ENCODE data around the gene MEAF6. TPM values are rescaled to one million over a fixed set of nuclear protein-coding genes. Genes with fewer than 3 reads are reported as not detected.
A peak's percentile ranks its signal among the peaks of the same experiment; 100 is the strongest.

The MEAF6 gene
- total RNA-seq, 2 experiments from 2014 or later = 89.6 to 89.7 TPM

DNA sequence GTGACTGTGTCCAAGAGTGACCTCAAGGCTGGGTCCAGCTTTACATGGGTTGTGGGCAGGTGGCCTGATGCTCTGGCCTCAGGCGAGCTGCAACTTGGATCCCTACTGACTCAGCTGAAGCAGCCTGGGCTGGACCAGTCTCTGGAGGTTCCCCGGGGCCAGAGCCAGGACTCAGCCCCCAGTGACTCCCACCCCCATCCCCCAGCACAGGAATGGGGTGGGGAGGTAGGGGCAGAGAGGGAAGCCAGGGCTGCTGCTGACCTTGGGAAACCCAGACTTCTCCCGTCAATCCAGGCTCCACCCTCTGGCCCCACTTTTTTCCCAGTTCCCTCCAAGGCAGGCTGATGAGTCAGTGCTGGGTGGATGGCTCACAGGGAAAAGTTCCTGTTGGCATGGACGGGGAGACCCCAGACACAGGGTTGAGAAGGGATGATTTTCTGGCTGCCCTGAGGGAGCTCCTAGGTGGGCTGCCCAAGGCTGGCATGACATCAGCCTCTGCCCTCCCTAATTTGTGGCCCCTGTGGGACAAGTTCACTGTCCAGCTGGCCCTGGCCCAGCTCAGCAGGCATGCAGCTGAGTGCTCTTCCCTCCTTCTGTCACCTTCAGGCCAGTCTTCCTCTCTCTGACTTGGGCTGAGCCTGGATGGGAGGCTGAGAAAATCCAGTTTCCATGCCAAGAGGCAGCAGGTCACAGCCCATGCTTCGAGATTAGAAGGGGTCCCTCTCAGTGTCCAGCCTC is 37.9 kb downstream of the MEAF6 start:
- no peak for DNase-seq
- CTCF ChIA-PET = interaction anchor here (1.0 to 11.1 kb wide), 5 partner anchors 10 to 206 kb away, joined by 4 to 157 read pairs (median 13); partner anchors contain the start of gene MEAF6
- Mint-ChIP-seq H3K27me3 (no peaks in the 10 kb centered on the region), H3K4me1 (ENCODE audit: low read depth) (peaks cover 47% of the 10 kb centered on the region), H3K27ac (peak overlapping the region; percentile 100), H3K9me3 (no peaks in the 10 kb centered on the region), H3K36me3 (peaks cover 66% of the 10 kb centered on the region), H3K4me3 (peak overlapping the region; percentile 94)
- POLR2A ChIA-PET = interaction anchor here (0.9 to 6.9 kb wide), 8 partner anchors 10 to 214 kb away, joined by 3 to 56 read pairs (median 4); partner anchors contain the start of gene MEAF6
- intact Hi-C loops (cut with micrococcal nuclease) = loop anchor here (5.0 to 10.0 kb wide), 7 partner anchors 121 to 1922 kb away; partner anchors contain the start of genes C1orf122, GNL2, KIAA0319L and MAP7D1

DNA sequence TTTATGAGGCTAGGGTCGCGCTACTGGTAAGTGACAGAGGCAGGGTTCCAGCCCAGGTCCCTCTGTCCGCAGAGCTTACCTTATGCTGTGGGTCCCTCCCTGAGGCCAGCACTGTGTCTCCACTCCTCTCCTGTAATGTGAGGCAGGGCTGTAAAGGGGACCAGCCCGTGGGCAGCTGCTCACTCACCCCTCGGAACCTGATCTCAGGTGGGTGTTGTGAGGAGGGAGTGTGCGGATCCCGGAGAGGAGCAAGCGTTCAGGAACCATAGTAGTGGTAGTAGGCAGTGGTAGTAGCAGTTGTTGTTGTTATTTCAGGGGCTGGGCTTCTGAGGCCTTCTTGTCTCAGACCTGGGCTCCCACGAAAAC is 38.5 kb downstream of the MEAF6 start:
- H3K36me3 Mint-ChIP-seq = peaks cover 60% of the 10 kb centered on the region

DNA sequence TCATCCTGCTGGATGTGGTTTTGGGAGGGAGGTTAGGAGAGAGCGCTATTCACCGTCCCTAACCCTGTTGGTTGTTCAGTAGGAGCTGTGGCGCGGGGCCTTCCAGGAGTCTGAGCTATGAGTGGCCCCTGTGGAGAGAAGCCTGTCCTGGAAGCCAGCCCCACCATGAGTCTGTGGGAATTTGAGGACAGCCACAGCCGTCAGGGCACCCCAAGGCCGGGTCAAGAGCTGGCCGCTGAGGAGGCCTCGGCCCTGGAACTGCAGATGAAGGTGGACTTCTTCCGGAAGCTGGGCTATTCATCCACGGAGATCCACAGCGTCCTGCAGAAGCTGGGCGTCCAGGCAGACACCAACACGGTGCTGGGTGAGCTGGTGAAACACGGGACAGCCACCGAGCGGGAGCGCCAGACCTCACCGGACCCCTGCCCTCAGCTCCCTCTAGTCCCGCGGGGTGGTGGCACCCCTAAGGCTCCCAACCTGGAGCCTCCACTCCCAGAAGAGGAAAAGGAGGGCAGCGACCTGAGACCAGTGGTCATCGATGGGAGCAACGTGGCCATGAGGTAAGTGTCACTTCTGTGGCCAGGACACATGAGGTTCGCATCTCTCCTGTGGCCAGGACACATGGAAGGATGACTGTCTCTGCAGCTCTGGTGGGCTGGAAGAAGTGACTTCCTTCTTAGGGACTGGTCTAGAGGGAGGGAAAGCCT is 39.0 kb downstream of the MEAF6 start:
- no peaks in the 10 kb centered on the region for H3K9me3 Mint-ChIP-seq
- intact Hi-C loops (cut with micrococcal nuclease) = loop anchor here (2.0 to 10.0 kb wide), 8 partner anchors 21 to 1921 kb away; partner anchors contain the start of genes C1orf122, GNL2, KIAA0319L and MAP7D1
- H3K4me3 Mint-ChIP-seq = peak overlapping the region; percentile 94
- H3K4me1 Mint-ChIP-seq (ENCODE audit: low read depth) = peaks cover 40% of the 10 kb centered on the region
- ChIA-PET POLR2A (interaction anchor here (0.7 to 6.9 kb wide), 9 partner anchors 10 to 333 kb away, joined by 3 to 56 read pairs (median 5); partner anchors contain the start of genes CDCA8, MEAF6 and YRDC), CTCF (interaction anchor here (1.0 to 11.1 kb wide), 6 partner anchors 11 to 215 kb away, joined by 3 to 157 read pairs (median 11); partner anchors contain the start of gene MEAF6)
- peaks cover 55% of the 10 kb centered on the region for H3K36me3 Mint-ChIP-seq
- H3K27ac Mint-ChIP-seq = peak overlapping the region; percentile 100
- DNase-seq = no peak
- no peaks in the 10 kb centered on the region for H3K27me3 Mint-ChIP-seq

More for the DNA sequence above, 38.5 kb downstream of the MEAF6 start:
- H3K4me3 Mint-ChIP-seq = peak overlapping the region; percentile 94
- H3K27me3 Mint-ChIP-seq = no peaks in the 10 kb centered on the region
- no peaks in the 10 kb centered on the region for H3K9me3 Mint-ChIP-seq
- peaks cover 45% of the 10 kb centered on the region for H3K4me1 Mint-ChIP-seq (ENCODE audit: low read depth)
- intact Hi-C loops (cut with micrococcal nuclease) = loop anchor here (5.0 to 10.0 kb wide), 7 partner anchors 121 to 1921 kb away; partner anchors contain the start of genes C1orf122, GNL2, KIAA0319L and MAP7D1
- CTCF ChIA-PET = interaction anchor here (1.3 to 11.1 kb wide), 5 partner anchors 10 to 214 kb away, joined by 4 to 157 read pairs (median 12); partner anchors contain the start of gene MEAF6
- no peak for DNase-seq
- peak overlapping the region; percentile 100 for H3K27ac Mint-ChIP-seq
- POLR2A ChIA-PET = interaction anchor here (0.7 to 6.9 kb wide), 8 partner anchors 10 to 333 kb away, joined by 3 to 56 read pairs (median 5); partner anchors contain the start of genes MEAF6 and YRDC

DNA sequence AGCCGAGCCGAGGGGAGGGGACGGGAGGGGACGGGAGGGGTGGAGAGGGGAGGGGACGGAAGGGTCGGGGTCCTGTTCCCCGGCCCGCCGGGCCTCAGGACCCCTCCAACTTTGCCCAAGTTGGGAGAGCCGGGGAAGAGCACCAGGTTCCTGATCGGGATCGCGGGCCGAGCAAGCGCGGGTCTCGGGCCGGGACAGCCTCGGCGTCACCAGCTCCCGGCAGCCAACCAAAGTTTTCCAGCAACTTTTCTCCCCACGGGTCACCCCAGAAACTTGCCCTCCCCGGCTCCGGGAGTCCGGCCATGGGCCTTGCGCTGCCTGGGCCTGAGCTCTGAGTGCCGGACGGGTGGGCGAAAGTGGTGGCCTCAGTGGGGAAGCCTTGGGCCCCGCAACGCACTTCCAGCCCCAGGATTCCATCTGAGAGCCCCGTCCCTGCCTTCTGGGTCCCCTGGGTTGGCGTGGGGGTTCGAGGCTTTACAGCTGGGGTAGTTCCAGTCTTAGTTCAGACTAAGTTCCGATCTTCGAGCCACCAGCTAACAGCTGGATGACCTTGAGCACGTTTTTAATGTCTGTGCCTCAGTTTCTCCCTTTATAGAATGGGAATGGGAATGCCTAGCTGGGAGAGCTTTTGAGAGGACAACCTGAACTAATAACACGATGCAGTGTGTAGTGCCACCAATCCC is 39.7 kb downstream of the MEAF6 start:
- no peak for DNase-seq
- peak overlapping the region; percentile 94 for H3K4me3 Mint-ChIP-seq
- peak overlapping the region; percentile 100 for H3K27ac Mint-ChIP-seq
- H3K4me1 Mint-ChIP-seq (ENCODE audit: low read depth) = peaks cover 35% of the 10 kb centered on the region
- ChIA-PET POLR2A (interaction anchor here (0.8 to 6.9 kb wide), 6 partner anchors 11 to 217 kb away, joined by 3 to 56 read pairs (median 8); partner anchors contain the start of genes CDCA8 and MEAF6), CTCF (interaction anchor here (0.8 to 11.1 kb wide), 7 partner anchors 11 to 958 kb away, joined by 3 to 157 read pairs (median 7); partner anchors contain the start of gene MEAF6)
- no peaks in the 10 kb centered on the region for H3K9me3 Mint-ChIP-seq
- peaks cover 50% of the 10 kb centered on the region for H3K36me3 Mint-ChIP-seq
- intact Hi-C loops (cut with micrococcal nuclease) = loop anchor here (2.0 to 10.0 kb wide), 8 partner anchors 20 to 1920 kb away; partner anchors contain the start of genes C1orf122, GNL2, KIAA0319L and MAP7D1
- H3K27me3 Mint-ChIP-seq = no peaks in the 10 kb centered on the region

GRCh38 chr1:37474046-37474696 is 40.4 kb downstream of the MEAF6 start, which contains the start of gene ZC3H12A:
TSS of gene ZC3H12A (plus strand) at chr1:37474580. CDS start at chr1:37475497, 917 bp downstream.
- intact Hi-C loops (cut with micrococcal nuclease) = loop anchor here (2.0 to 10.0 kb wide), 3 partner anchors 19 to 1919 kb away; partner anchors contain the start of genes KIAA0319L, MAP7D1 and NCDN
- peak; percentile 93 for DNase-seq
- POLR2A ChIA-PET = interaction anchor here (0.8 to 6.9 kb wide), 7 partner anchors 9 to 218 kb away, joined by 3 to 56 read pairs (median 6); partner anchors contain the start of genes CDCA8 and MEAF6
- Mint-ChIP-seq H3K9me3 (no peaks in the 10 kb centered on the region), H3K4me1 (ENCODE audit: low read depth) (peaks cover 37% of the 10 kb centered on the region), H3K4me3 (peak within 1 kb of the TSS; percentile 94), H3K27me3 (no peaks in the 10 kb centered on the region), H3K27ac (peak within 1 kb of the TSS; percentile 100), H3K36me3 (peaks cover 43% of the 10 kb centered on the region)
- CTCF ChIA-PET = interaction anchor here (0.6 to 11.1 kb wide), 7 partner anchors 12 to 957 kb away, joined by 3 to 157 read pairs (median 7); partner anchors contain the start of gene MEAF6

- H3K9me3 Mint-ChIP-seq = no peaks in the 10 kb centered on the region
- POLR2A ChIA-PET = interaction anchor here (0.8 to 6.9 kb wide), 6 partner anchors 8 to 219 kb away, joined by 3 to 56 read pairs (median 8); partner anchors contain the start of genes CDCA8 and MEAF6
- CTCF ChIA-PET = interaction anchor here (0.6 to 11.1 kb wide), 6 partner anchors 13 to 41 kb away, joined by 3 to 157 read pairs (median 8); partner anchors contain the start of gene MEAF6
- H3K27me3 Mint-ChIP-seq = no peaks in the 10 kb centered on the region
- intact Hi-C loops (cut with micrococcal nuclease) = loop anchor here (2.0 to 10.0 kb wide), 3 partner anchors 19 to 1919 kb away; partner anchors contain the start of genes KIAA0319L, MAP7D1 and NCDN
- peaks cover 37% of the 10 kb centered on the region for H3K36me3 Mint-ChIP-seq
- peak overlapping the region; percentile 77 for H3K27ac Mint-ChIP-seq
- peaks cover 38% of the 10 kb centered on the region for H3K4me1 Mint-ChIP-seq (ENCODE audit: low read depth)
- peak overlapping the region; percentile 94 for H3K4me3 Mint-ChIP-seq
- peak; percentile 58 for DNase-seq
Observed at GRCh38 chr1:37473431-37474045, 41.0 kb downstream of the MEAF6 start.

- POLR2A ChIA-PET = interaction anchor here (0.5 to 6.9 kb wide), 3 partner anchors 13 to 48 kb away, joined by 3 to 56 read pairs (median 27); partner anchors contain the start of gene MEAF6
- intact Hi-C loops (cut with micrococcal nuclease) = loop anchor here (10.0 kb wide), 2 partner anchors 1318 to 1918 kb away; partner anchors contain the start of genes KIAA0319L, MAP7D1 and NCDN
- DNase-seq = no peak
- Mint-ChIP-seq H3K27me3 (no peaks in the 10 kb centered on the region), H3K9me3 (no peaks in the 10 kb centered on the region), H3K36me3 (peaks cover 31% of the 10 kb centered on the region), H3K4me3 (peak overlapping the region; percentile 94), H3K4me1 (ENCODE audit: low read depth) (peaks cover 37% of the 10 kb centered on the region), H3K27ac (peak overlapping the region; percentile 77)
- CTCF ChIA-PET = interaction anchor here (0.9 to 11.1 kb wide), 6 partner anchors 13 to 957 kb away, joined by 3 to 157 read pairs (median 4); partner anchors contain the start of gene MEAF6
Observed at GRCh38 chr1:37472994-37473393, 41.6 kb downstream of the MEAF6 start.

GRCh38 chr1:37472281-37472680 is 42.3 kb downstream of the MEAF6 start:
- DNase-seq = no peak
- no peaks in the 10 kb centered on the region for H3K9me3 Mint-ChIP-seq
- no peak overlapping the region for H3K4me3 Mint-ChIP-seq
- H3K36me3 Mint-ChIP-seq = peaks cover 24% of the 10 kb centered on the region
- POLR2A ChIA-PET = interaction anchor here (0.8 to 0.9 kb wide), 2 partner anchors 22 to 1074 kb away, joined by 3 read pairs; partner anchors contain the start of gene LSM10
- no peaks in the 10 kb centered on the region for H3K27me3 Mint-ChIP-seq
- peak overlapping the region; percentile 77 for H3K27ac Mint-ChIP-seq
- intact Hi-C loops (cut with micrococcal nuclease) = loop anchor here (10.0 kb wide), 2 partner anchors 1317 to 1917 kb away; partner anchors contain the start of genes KIAA0319L, MAP7D1 and NCDN
- CTCF ChIA-PET = interaction anchor here (0.5 to 11.1 kb wide), 5 partner anchors 14 to 956 kb away, joined by 3 to 157 read pairs (median 3); partner anchors contain the start of gene MEAF6
- H3K4me1 Mint-ChIP-seq (ENCODE audit: low read depth) = peaks cover 34% of the 10 kb centered on the region

- no peak overlapping the region for H3K4me3 Mint-ChIP-seq
- no peaks in the 10 kb centered on the region for H3K9me3 Mint-ChIP-seq
- H3K36me3 Mint-ChIP-seq = peaks cover 18% of the 10 kb centered on the region
- DNase-seq = no peak
- CTCF ChIA-PET = interaction anchor here (1.0 to 11.1 kb wide), 3 partner anchors 15 to 43 kb away, joined by 3 to 157 read pairs (median 5); partner anchors contain the start of gene MEAF6
- H3K27me3 Mint-ChIP-seq = no peaks in the 10 kb centered on the region
- intact Hi-C loops (cut with micrococcal nuclease) = loop anchor here (10.0 kb wide), 2 partner anchors 1317 to 1917 kb away; partner anchors contain the start of genes KIAA0319L, MAP7D1 and NCDN
- peaks cover 34% of the 10 kb centered on the region for H3K4me1 Mint-ChIP-seq (ENCODE audit: low read depth)
- POLR2A ChIA-PET = interaction anchor here (0.8 to 0.9 kb wide), 2 partner anchors 22 to 1074 kb away, joined by 3 read pairs; partner anchors contain the start of gene LSM10
- H3K27ac Mint-ChIP-seq = peak overlapping the region; percentile 68
Observed at GRCh38 chr1:37471345-37472231, 43.0 kb downstream of the MEAF6 start.

Measured in activated CD4-positive, alpha-beta memory T cell treated with anti-CD3 and anti-CD28 coated beads for 36 hours (primary cell).